CD8-positive, alpha-beta memory T cell (primary cell): ENCODE results near the gene MYT1. TPM values are rescaled to one million over a fixed set of nuclear protein-coding genes. Genes with fewer than 3 reads are reported as not detected.
A peak's percentile ranks its signal among the peaks of the same experiment; 100 is the strongest.
"Not testable (repeated sequence)": the region's sequence is repeated elsewhere in the genome, so short reads cannot be mapped to it uniquely, and the experiment has no call there.

ENCODE experiments used
- CTCF ChIA-PET: fragments of 350-600 bp; sonication (Branson Sonifier 250); formaldehyde crosslinking; loops from one replicate; lab custom pipeline; 2021; ENCODE audit warnings: antibody characterized with exemption; lab: Charles Lee
- POLR2A ChIA-PET: fragments of 350-600 bp; sonication (Branson Sonifier 250); formaldehyde crosslinking; loops from one replicate; lab custom pipeline; 2021; ENCODE audit warnings: antibody characterized with exemption; lab: Charles Lee
- DNase-seq, 5 donors: peaks; one replicate each; pipeline versions ENCODE4 v3.0.0 to v3.0.0-alpha.2; 2020 to 2022; ENCODE audit warnings: mixed read lengths in 1 of 5
- H3K27ac ChIP-seq: one replicate; pipeline ENCODE4 v1.7.0; 2013; ENCODE audit warnings: low read depth, mild to moderate bottlenecking, low read length, moderate library complexity
- H3K27me3 ChIP-seq: 2 replicates; pipeline ENCODE4 v1.7.0; 2013; ENCODE audit warnings: low read length, mild to moderate bottlenecking; ENCODE audit not compliant: insufficient read depth, poor library complexity, severe bottlenecking
- H3K36me3 ChIP-seq: 2 replicates; pipeline ENCODE4 v1.7.0; 2013; ENCODE audit warnings: mild to moderate bottlenecking, low read length, moderate library complexity; ENCODE audit not compliant: insufficient read depth
- H3K4me1 ChIP-seq: 2 replicates; pipeline ENCODE4 v1.7.0; 2013; ENCODE audit warnings: mild to moderate bottlenecking, low read length, moderate library complexity; ENCODE audit not compliant: insufficient read depth
- H3K4me3 ChIP-seq: 2 replicates; pipeline ENCODE4 v1.7.0; 2013; ENCODE audit warnings: mild to moderate bottlenecking, low read length
- H3K9me3 ChIP-seq: 2 replicates; pipeline ENCODE4 v1.7.0; 2013; ENCODE audit warnings: mild to moderate bottlenecking, low read length
- H3K27ac Mint-ChIP-seq, 8 donors: one replicate each; pipeline ENCODE4 v1.8.0; 2020 to 2021; ENCODE audit warnings: mixed read lengths in 8 of 8, mild to moderate bottlenecking in 6 of 8, inconsistent platforms in 3 of 8, moderate library complexity in 3 of 8
- H3K27me3 Mint-ChIP-seq, 2 donors: one replicate each; pipeline ENCODE4 v1.8.0; 2020 to 2021; ENCODE audit warnings: mixed read lengths in 2 of 2, mild to moderate bottlenecking in 1 of 2, moderate library complexity in 1 of 2
- H3K36me3 Mint-ChIP-seq, 3 donors: one replicate each; pipeline ENCODE4 v1.8.0; 2020 to 2021; ENCODE audit warnings: mixed read lengths in 3 of 3, inconsistent platforms in 1 of 3, mild to moderate bottlenecking in 1 of 3
- H3K4me1 Mint-ChIP-seq, 3 donors: one replicate each; pipeline ENCODE4 v1.8.0; 2020 to 2021; ENCODE audit warnings: mixed read lengths in 3 of 3, inconsistent platforms in 1 of 3, mild to moderate bottlenecking in 1 of 3
- H3K4me3 Mint-ChIP-seq, 7 donors: one replicate each; pipeline ENCODE4 v1.8.0; 2020 to 2021; ENCODE audit warnings: mixed read lengths in 7 of 7, mild to moderate bottlenecking in 6 of 7, moderate library complexity in 4 of 7, inconsistent platforms in 2 of 7
- H3K9me3 Mint-ChIP-seq, 5 donors: one replicate each; pipeline ENCODE4 v1.8.0; 2020 to 2022; ENCODE audit warnings: mixed read lengths in 5 of 5, mild to moderate bottlenecking in 3 of 5, moderate library complexity in 2 of 5, inconsistent platforms in 1 of 5
- polyA plus RNA-seq: library from polyadenylated mRNA; unstranded; fragments of 300-500 nt; fragmentation: Illumina TruSeq; gene quantifications from one replicate; pipeline ENCODE4 v1.2.3, GENCODE V29; 2021
- total RNA-seq, 2 experiments: library from RNA; stranded (reverse); gene quantifications; one replicate each; pipeline ENCODE4 v1.2.3, GENCODE V29; 2021

MYT1 gene
- total and polyA plus RNA-seq, 3 experiments from 2014 or later = 0.07 TPM; not detected in 2

DNA sequence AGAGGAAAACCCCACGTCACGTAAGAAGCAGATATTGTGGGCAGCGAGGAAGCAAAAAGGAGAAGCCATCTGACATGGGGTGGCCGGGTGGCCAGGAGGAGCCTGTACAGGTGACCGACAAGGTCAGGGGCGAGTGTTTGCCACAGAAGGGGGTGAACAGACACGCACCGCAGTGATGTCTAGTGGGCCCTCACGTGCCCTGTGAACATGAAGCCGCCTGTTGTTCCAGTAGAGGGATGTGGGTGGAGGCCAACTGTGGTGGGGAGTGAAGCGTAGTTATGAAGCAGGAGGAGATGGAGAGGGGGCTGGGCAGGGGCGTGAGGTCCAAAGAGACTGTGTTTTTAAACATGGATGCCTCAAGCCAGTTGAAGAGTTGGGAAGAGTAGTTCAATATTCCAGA is 20.5 kb downstream of the MYT1 start:
- no peak overlapping the region for H3K27ac ChIP-seq
- no peaks in the 10 kb centered on the region for H3K9me3 ChIP-seq
- peaks cover 4% of the 10 kb centered on the region for H3K27me3 ChIP-seq
- Mint-ChIP-seq H3K4me3 (peak overlapping the region in 5 of 7 donors; percentile 26 to 71 (median 29)), H3K27me3 (peaks cover 10 to 24% of the 10 kb centered on the region in 2 donors), H3K9me3 (peaks cover 0 to under 1% (median 0%) of the 10 kb centered on the region in 5 donors), H3K36me3 (peaks cover 0 to 3% (median 0%) of the 10 kb centered on the region in 3 donors), H3K27ac (peak overlapping the region in 4 of 8 donors; percentile 37 to 84 (median 79)), H3K4me1 (peaks cover 20 to 34% (median 28%) of the 10 kb centered on the region in 3 donors)
- no peak for DNase-seq
- ChIA-PET POLR2A (no interaction called here), CTCF (no interaction called here)
- no peaks in the 10 kb centered on the region for H3K4me1 ChIP-seq
- H3K4me3 ChIP-seq = no peak overlapping the region
- no peaks in the 10 kb centered on the region for H3K36me3 ChIP-seq

DNA sequence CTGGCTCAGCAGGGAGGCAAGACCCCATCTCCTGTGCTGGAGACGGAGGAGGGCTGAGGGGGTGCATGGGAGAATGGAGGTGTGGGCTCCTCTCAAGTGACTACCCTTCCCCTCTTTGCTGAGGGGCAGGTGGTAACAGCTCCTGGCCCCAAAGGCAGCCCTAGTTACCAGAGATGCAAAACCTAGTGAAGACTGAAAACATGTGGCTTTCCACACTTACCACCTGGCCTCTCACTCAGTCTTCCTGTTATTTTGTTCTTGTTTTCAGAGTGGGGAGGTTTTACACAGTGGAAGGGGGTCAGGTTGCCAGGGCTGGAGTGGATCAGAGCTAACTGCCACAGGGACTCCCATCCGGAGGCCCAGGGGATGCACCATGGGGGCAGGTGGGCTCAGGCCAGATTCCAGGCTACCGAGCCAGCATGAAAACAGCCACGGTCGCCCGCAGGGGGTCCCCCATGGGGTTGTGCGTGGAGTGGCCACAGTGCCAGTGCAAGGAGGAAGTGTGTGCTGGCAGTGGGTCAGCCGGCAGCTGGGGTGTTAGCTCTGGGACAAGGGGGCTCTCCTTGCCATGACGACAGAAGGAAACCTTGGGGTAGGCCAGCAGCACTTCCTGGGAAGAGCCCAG is 21.1 kb downstream of the MYT1 start:
- H3K27ac ChIP-seq = no peak overlapping the region
- no peaks in the 10 kb centered on the region for H3K9me3 ChIP-seq
- no peaks in the 10 kb centered on the region for H3K36me3 ChIP-seq
- Mint-ChIP-seq H3K27ac (peak overlapping the region in 5 of 8 donors; percentile 11 to 84 (median 38)), H3K4me3 (peak overlapping the region in 2 of 7 donors; percentile 47 to 71), H3K36me3 (peaks cover 0 to 3% (median 0%) of the 10 kb centered on the region in 3 donors), H3K9me3 (no peaks in the 10 kb centered on the region), H3K4me1 (peaks cover 15 to 28% (median 22%) of the 10 kb centered on the region in 3 donors), H3K27me3 (peaks cover 7 to 20% of the 10 kb centered on the region in 2 donors)
- H3K4me1 ChIP-seq = no peaks in the 10 kb centered on the region
- DNase-seq = no peak
- POLR2A ChIA-PET = no interaction called here
- H3K4me3 ChIP-seq = no peak overlapping the region
- CTCF ChIA-PET = no interaction called here
- H3K27me3 ChIP-seq = peaks cover 4% of the 10 kb centered on the region

DNA sequence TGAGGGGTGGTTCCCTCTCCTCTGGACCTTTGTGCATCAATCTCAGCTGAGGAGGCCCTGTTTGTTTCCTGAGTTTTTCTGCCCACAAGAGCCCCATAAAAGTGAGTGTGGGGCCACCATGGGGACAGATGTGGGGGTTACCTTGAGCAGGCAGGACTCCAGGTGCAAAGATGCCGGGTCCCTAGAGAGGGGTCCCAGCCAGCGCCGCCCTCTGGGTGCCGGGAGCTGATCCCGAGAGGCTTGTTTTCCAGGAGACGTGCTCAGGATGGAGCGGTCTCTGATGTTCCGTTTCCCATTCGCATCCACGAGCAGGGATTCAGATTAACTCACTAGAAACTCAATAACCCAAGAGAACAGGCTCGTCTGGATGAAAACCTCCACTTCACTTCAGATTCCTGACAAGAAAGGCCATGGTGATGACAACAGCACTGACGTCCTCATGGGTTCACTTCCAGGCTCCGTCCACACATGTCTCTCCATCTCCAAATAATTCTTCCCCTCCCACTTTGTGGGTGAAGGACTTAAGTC is 21.9 kb downstream of the MYT1 start:
- POLR2A ChIA-PET = no interaction called here
- no peak for DNase-seq
- H3K36me3 ChIP-seq = no peaks in the 10 kb centered on the region
- no peaks in the 10 kb centered on the region for H3K9me3 ChIP-seq
- Mint-ChIP-seq H3K36me3 (peaks cover 0 to 3% (median 0%) of the 10 kb centered on the region in 3 donors), H3K27me3 (peaks cover 8 to 23% of the 10 kb centered on the region in 2 donors), H3K4me1 (peaks cover 11 to 21% (median 17%) of the 10 kb centered on the region in 3 donors), H3K27ac (peak overlapping the region in 1 of 8 donors; percentile 51), H3K4me3 (no peak overlapping the region), H3K9me3 (no peaks in the 10 kb centered on the region)
- CTCF ChIA-PET = no interaction called here
- no peaks in the 10 kb centered on the region for H3K4me1 ChIP-seq
- H3K27ac ChIP-seq = no peak overlapping the region
- peaks cover 4% of the 10 kb centered on the region for H3K27me3 ChIP-seq
- no peak overlapping the region for H3K4me3 ChIP-seq

DNA sequence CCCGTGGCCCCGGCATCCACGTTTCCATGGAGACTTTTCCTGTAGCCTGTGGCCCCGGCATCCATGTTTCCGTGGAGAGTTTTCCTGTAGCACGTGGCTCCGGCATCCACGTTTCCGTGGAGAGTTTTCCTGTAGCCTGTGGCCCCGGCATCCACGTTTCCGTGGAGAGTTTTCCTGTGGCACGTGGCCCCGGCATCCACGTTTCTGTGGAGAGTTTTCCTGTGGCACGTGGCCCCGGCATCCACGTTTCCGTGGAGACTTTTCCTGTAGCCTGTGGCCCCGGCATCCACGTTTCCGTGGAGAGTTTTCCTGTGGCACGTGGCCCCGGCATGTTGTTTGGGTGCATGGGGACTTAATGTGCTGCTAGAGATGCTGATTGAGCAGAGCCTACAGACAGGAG is 23.0 kb downstream of the MYT1 start:
- H3K9me3 Mint-ChIP-seq, H3K36me3 ChIP-seq, H3K4me1 ChIP-seq, H3K27me3 ChIP-seq, H3K4me3 Mint-ChIP-seq, DNase-seq, H3K27ac ChIP-seq, H3K27ac Mint-ChIP-seq, POLR2A ChIA-PET, H3K36me3 Mint-ChIP-seq, CTCF ChIA-PET, H3K4me3 ChIP-seq, H3K9me3 ChIP-seq: not testable (repeated sequence)
- peaks cover 10 to 30% of the 10 kb centered on the region in 2 donors for H3K27me3 Mint-ChIP-seq
- peaks cover 9 to 16% (median 13%) of the 10 kb centered on the region in 3 donors for H3K4me1 Mint-ChIP-seq

GRCh38 chr20:64188091-64188490 is 23.8 kb downstream of the MYT1 start:
- Histone ChIP-seq H3K27me3 (peaks cover 7% of the 10 kb centered on the region), H3K4me3 (no peak overlapping the region), H3K36me3 (no peaks in the 10 kb centered on the region), H3K27ac (no peak overlapping the region), H3K9me3 (no peaks in the 10 kb centered on the region), H3K4me1 (no peaks in the 10 kb centered on the region)
- no peak overlapping the region for H3K27ac Mint-ChIP-seq
- ChIA-PET CTCF (no interaction called here), POLR2A (no interaction called here)
- H3K4me3 Mint-ChIP-seq = no peak overlapping the region
- DNase-seq = no peak
- H3K36me3 Mint-ChIP-seq = peaks cover 0 to 3% (median 0%) of the 10 kb centered on the region in 3 donors
- H3K4me1 Mint-ChIP-seq = peaks cover 10 to 20% (median 16%) of the 10 kb centered on the region in 3 donors
- H3K27me3 Mint-ChIP-seq = peaks cover 14 to 30% of the 10 kb centered on the region in 2 donors
- no peaks in the 10 kb centered on the region for H3K9me3 Mint-ChIP-seq

DNA sequence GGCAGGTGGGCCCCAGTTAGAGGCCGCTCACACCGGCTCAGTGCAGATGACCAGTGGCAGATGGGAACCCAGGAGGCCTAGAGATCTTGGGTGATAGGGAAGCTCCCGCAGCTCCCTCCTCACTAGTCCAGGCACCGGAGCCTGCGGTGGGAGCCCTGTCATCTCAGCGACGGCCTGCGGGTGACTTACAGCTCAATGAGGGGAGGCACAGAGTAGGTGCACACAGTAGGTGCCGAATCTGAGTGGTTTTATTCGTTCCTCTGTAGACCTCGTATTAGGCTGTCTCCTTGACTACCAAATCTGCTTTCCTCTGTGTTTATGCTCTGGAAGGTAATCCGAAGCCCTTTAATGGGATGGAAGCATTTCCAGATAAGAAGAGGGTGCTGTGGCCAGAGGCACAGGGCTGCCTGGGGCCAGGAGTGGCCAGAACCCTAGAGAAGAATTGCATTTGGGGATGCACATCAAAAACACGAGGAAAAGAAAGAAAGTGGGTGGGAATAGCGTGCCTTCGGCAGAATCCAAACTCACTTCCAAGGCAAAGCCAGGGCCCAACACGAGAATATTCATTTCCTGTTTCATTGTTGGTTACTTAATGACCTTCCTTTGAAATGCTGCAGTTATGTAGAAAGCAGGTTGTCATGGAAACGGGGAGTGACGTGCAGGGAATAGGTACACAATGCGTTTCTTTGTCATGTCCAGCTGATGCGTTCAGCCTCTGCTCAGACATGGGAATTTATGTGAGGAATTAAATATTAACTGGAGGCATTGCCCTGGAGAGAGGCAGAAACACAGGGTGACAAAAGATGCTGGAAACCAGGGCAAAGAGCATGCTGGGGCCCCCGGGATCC is 24.7 kb downstream of the MYT1 start:
- no peaks in the 10 kb centered on the region for H3K9me3 ChIP-seq
- Mint-ChIP-seq H3K27ac (no peak overlapping the region), H3K27me3 (peaks cover 15 to 25% of the 10 kb centered on the region in 2 donors), H3K36me3 (no peaks in the 10 kb centered on the region), H3K4me1 (peaks cover 12 to 22% (median 18%) of the 10 kb centered on the region in 3 donors), H3K4me3 (no peak overlapping the region), H3K9me3 (no peaks in the 10 kb centered on the region)
- no peak for DNase-seq
- no peaks in the 10 kb centered on the region for H3K4me1 ChIP-seq
- no peak overlapping the region for H3K27ac ChIP-seq
- no peak overlapping the region for H3K4me3 ChIP-seq
- no peaks in the 10 kb centered on the region for H3K36me3 ChIP-seq
- CTCF ChIA-PET = no interaction called here
- POLR2A ChIA-PET = no interaction called here
- H3K27me3 ChIP-seq = peaks cover 7% of the 10 kb centered on the region

- no peak overlapping the region for H3K27ac ChIP-seq
- ChIA-PET CTCF (no interaction called here), POLR2A (no interaction called here)
- H3K27me3 ChIP-seq = peaks cover 7% of the 10 kb centered on the region
- H3K9me3 ChIP-seq = no peaks in the 10 kb centered on the region
- H3K4me1 ChIP-seq = no peaks in the 10 kb centered on the region
- no peak for DNase-seq
- Mint-ChIP-seq H3K36me3 (no peaks in the 10 kb centered on the region), H3K4me3 (no peak overlapping the region), H3K9me3 (no peaks in the 10 kb centered on the region), H3K27me3 (peaks cover 18 to 29% of the 10 kb centered on the region in 2 donors), H3K27ac (no peak overlapping the region), H3K4me1 (peaks cover 8 to 16% (median 16%) of the 10 kb centered on the region in 3 donors)
- no peak overlapping the region for H3K4me3 ChIP-seq
- H3K36me3 ChIP-seq = no peaks in the 10 kb centered on the region
These were observed 25.3 kb downstream of the MYT1 start for GRCh38 chr20:64189530-64189966.

GRCh38 chr20:64189986-64190385 is 25.7 kb downstream of the MYT1 start:
- no peaks in the 10 kb centered on the region for H3K4me1 ChIP-seq
- Mint-ChIP-seq H3K9me3 (no peaks in the 10 kb centered on the region), H3K4me1 (peaks cover 4 to 12% (median 12%) of the 10 kb centered on the region in 3 donors), H3K36me3 (no peaks in the 10 kb centered on the region), H3K4me3 (no peak overlapping the region), H3K27me3 (peaks cover 18 to 29% of the 10 kb centered on the region in 2 donors), H3K27ac (no peak overlapping the region)
- peaks cover 7% of the 10 kb centered on the region for H3K27me3 ChIP-seq
- ChIA-PET POLR2A (no interaction called here), CTCF (no interaction called here)
- no peak overlapping the region for H3K4me3 ChIP-seq
- no peak for DNase-seq
- no peaks in the 10 kb centered on the region for H3K9me3 ChIP-seq
- H3K36me3 ChIP-seq = no peaks in the 10 kb centered on the region
- H3K27ac ChIP-seq = no peak overlapping the region
